ENCODE data around the gene SLC31A1.

- TF ChIP-seq CTCF (IDR thresholded peaks at IDR 0.05 in 8 of 11, conservative IDR thresholded peaks at IDR 0.05 in 3 of 11) (no peak), POLR2AphosphoS5 (IDR thresholded peaks at IDR 0.05) (no peak)
Observed at GRCh38 chr9:113181165-113181564, 40.2 kb upstream of the SLC31A1 start.
